ENCODE results near the gene MARCHF10. TPM values are rescaled to one million over a fixed set of nuclear protein-coding genes. Genes with fewer than 3 reads are reported as not detected.

Gene MARCHF10
- total RNA-seq, 1 experiment from 2014 or later, result 0.39 TPM

DNA sequence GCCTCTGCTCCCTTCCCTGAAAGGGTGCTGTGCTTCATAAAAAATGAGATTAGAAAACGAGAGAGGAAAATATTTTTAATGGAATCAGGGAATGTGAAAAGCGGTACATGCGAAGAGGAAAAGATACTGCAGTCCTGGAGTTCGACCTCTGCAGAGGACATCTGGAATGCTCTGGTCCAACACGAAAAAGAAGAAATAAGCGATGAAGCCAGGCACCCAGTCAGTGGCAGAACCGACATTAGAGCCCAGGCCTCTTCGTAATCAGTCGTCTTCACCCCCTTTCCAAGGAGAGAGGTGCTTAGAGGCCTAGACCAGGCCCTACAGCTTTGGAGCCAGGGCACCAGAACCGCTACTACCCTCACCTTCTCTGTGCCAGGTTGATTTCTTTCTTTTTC is 459 bp upstream of the MARCHF10 start:
- TF ChIP-seq SIN3A (IDR thresholded peaks at IDR 0.05; ENCODE audit: borderline replicate concordance, insufficient read depth, low read depth, low read length), result no peak
- no peak for TF ChIP-seq CTCF (IDR thresholded peaks at IDR 0.05)
- TF ChIP-seq TCF7L2 (IDR thresholded peaks at IDR 0.05; ENCODE audit: low read depth, low read length), result no peak
- TF ChIP-seq REST (IDR thresholded peaks at IDR 0.05; ENCODE audit: insufficient read depth in 1 of 2, low read depth in 2 of 2, low read length in 1 of 2), result no peak
- TF ChIP-seq POLR2AphosphoS5 (IDR thresholded peaks at IDR 0.05; ENCODE audit: low read depth, low read length), result no peak

GRCh38 chr17:62805234-62805633 is 2.9 kb downstream of the MARCHF10 start:
- Histone ChIP-seq H3K4me1 (ENCODE audit: control insufficient read depth, insufficient read depth, low read length) (no peaks in the 10 kb centered on the region), H3K9me3 (ENCODE audit: control insufficient read depth, insufficient read depth, low read depth, low read length) (no peaks in the 10 kb centered on the region), H3K36me3 (ENCODE audit: control insufficient read depth, insufficient read depth, low read length) (no peaks in the 10 kb centered on the region), H3K27ac (ENCODE audit: low read length) (no peak overlapping the region), H3K27me3 (ENCODE audit: control insufficient read depth, insufficient read depth, low read length) (no peaks in the 10 kb centered on the region), H3K4me3 (ENCODE audit: low read depth in 2 of 2, low read length in 2 of 2) (no peak overlapping the region)
- TF ChIP-seq SIN3A (IDR thresholded peaks at IDR 0.05; ENCODE audit: borderline replicate concordance, insufficient read depth, low read depth, low read length), result no peak
- no peak for TF ChIP-seq REST (IDR thresholded peaks at IDR 0.05; ENCODE audit: insufficient read depth in 1 of 2, low read depth in 2 of 2, low read length in 1 of 2)
- no peak for TF ChIP-seq TCF7L2 (IDR thresholded peaks at IDR 0.05; ENCODE audit: low read depth, low read length)
- TF ChIP-seq POLR2AphosphoS5 (IDR thresholded peaks at IDR 0.05; ENCODE audit: low read depth, low read length), result no peak
- TF ChIP-seq CTCF (IDR thresholded peaks at IDR 0.05), result no peak
- intact Hi-C loops (cut with micrococcal nuclease; ENCODE audit: unreplicated experiment), result no loop called here
- in situ Hi-C loops (cut with HindIII; ENCODE audit: low pct_unique_long_range_greater_than_20kb, low sequenced_read_pairs), result no loop called here
- POLR2A ChIA-PET, result no interaction called here
- BruUV-seq (replicated peaks), result no TSS peak
- CTCF ChIA-PET, result no interaction called here
- no peak for ATAC-seq
- no peak for DNase-seq (ENCODE audit: low read depth, low spot score)

More for the DNA sequence above, 459 bp upstream of the MARCHF10 start:
- ChIA-PET CTCF (no interaction called here), POLR2A (no interaction called here)
- no peak overlapping the region for H3K27ac ChIP-seq (ENCODE audit: low read length)
- intact Hi-C loops (cut with micrococcal nuclease; ENCODE audit: unreplicated experiment) (no loop called here), in situ Hi-C loops (cut with HindIII; ENCODE audit: low pct_unique_long_range_greater_than_20kb, low sequenced_read_pairs) (no loop called here)
- H3K36me3 ChIP-seq (ENCODE audit: control insufficient read depth, insufficient read depth, low read length), result no peaks in the 10 kb centered on the region
- ATAC-seq (peak; percentile 22; the same call in 1 of the 2 replicates), DNase-seq (ENCODE audit: low read depth, low spot score) (no peak)
- no TSS peak for BruUV-seq (replicated peaks)
- no peaks in the 10 kb centered on the region for H3K27me3 ChIP-seq (ENCODE audit: control insufficient read depth, insufficient read depth, low read length)
- peak overlapping the region; percentile 30 to 46 for H3K4me3 ChIP-seq (ENCODE audit: low read depth in 2 of 2, low read length in 2 of 2)
- no peaks in the 10 kb centered on the region for H3K9me3 ChIP-seq (ENCODE audit: control insufficient read depth, insufficient read depth, low read depth, low read length)
- no peaks in the 10 kb centered on the region for H3K4me1 ChIP-seq (ENCODE audit: control insufficient read depth, insufficient read depth, low read length)

Measured in Panc1 (cell line).